Measurements from ENCODE around the gene ARAP2.

Gene ARAP2

DNA sequence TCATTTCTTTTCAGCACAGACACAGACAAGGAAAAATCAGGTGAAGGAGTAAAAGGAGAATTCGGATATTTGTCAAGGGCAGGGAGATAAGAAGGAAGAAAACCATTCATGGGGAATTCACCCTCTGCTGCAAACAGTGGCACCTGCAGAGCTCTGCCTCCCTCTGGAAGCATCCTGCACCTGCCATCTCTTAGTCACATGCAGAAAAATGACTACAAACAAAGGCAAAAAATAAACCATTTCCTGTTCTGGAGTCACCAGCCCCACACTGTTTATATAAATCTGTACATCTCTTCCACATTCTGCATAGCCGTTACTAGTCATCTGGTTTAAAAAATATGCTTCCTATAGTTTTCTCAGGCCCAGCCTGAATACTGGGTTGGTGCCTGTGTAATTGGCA is 205.3 kb downstream of the ARAP2 start:
- TF ChIP-seq, protein P1, sequence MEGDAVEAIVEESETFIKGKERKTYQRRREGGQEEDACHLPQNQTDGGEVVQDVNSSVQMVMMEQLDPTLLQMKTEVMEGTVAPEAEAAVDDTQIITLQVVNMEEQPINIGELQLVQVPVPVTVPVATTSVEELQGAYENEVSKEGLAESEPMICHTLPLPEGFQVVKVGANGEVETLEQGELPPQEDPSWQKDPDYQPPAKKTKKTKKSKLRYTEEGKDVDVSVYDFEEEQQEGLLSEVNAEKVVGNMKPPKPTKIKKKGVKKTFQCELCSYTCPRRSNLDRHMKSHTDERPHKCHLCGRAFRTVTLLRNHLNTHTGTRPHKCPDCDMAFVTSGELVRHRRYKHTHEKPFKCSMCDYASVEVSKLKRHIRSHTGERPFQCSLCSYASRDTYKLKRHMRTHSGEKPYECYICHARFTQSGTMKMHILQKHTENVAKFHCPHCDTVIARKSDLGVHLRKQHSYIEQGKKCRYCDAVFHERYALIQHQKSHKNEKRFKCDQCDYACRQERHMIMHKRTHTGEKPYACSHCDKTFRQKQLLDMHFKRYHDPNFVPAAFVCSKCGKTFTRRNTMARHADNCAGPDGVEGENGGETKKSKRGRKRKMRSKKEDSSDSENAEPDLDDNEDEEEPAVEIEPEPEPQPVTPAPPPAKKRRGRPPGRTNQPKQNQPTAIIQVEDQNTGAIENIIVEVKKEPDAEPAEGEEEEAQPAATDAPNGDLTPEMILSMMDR (conservative IDR thresholded peaks at IDR 0.05; ENCODE audit: low read length) = no peak
- H3K4me3 ChIP-seq (ENCODE audit: low read length) = no peak overlapping the region
- no peak for DNase-seq (ENCODE audit: low read depth)

- TF ChIP-seq, protein P1 (conservative IDR thresholded peaks at IDR 0.05; ENCODE audit: low read length) = no peak
- H3K4me3 ChIP-seq (ENCODE audit: low read length) = no peak overlapping the region
- no peak for DNase-seq (ENCODE audit: low read depth)
These were observed 205.8 kb downstream of the ARAP2 start for GRCh38 chr4:36038491-36038890.

- H3K4me3 ChIP-seq (ENCODE audit: low read length) = no peak overlapping the region
These were observed 207.2 kb downstream of the ARAP2 start for GRCh38 chr4:36037127-36037526.

DNA sequence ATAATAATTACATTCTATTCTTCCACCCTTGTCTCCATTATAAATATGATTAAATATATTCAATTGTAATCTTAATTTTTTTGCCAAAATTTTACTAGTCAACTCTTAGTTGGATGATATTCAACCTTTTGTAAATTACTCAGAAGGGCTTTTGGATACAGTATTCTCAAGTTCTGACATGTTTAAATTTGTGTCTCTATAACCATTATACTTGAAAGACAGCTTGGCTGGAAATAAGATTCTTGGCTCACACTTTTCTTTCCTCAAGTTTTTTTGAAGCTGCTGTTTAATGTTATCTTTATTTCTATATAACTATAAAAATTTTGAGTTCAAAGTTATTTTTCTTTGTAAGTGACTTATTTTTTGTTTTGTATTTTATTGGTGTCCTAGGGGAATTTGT is 214.4 kb downstream of the ARAP2 start:
- TF ChIP-seq, protein P1 (conservative IDR thresholded peaks at IDR 0.05; ENCODE audit: low read length) = no peak
- no peak overlapping the region for H3K4me3 ChIP-seq (ENCODE audit: low read length)
- no peak for DNase-seq (ENCODE audit: low read depth)

More at GRCh38 chr4:36037127-36037526, 207.2 kb downstream of the ARAP2 start:
- TF ChIP-seq, protein P1 (conservative IDR thresholded peaks at IDR 0.05; ENCODE audit: low read length) = no peak
- no peak for DNase-seq (ENCODE audit: low read depth)

DNA sequence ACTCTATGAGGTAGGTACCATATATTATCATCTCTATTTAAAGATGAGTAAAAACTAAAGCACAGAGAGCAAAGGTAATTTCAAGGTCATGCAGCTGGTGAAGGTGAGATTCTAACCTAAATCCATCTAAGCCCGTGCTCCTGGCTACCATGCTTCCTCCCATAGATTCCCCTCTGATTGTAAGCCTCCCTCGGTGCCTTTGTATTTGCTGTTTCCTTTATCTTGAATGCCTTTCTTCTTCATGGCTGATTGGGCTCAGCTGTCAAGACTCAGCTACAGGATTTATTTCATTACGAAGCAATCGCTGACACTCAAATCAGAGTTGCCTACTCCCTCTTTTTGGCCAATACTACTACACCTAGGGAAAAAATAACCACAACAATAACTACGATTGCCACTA is 217.1 kb downstream of the ARAP2 start:
- TF ChIP-seq, protein P1 (conservative IDR thresholded peaks at IDR 0.05; ENCODE audit: low read length) = no peak
- no peak for DNase-seq (ENCODE audit: low read depth)
- H3K4me3 ChIP-seq (ENCODE audit: low read length) = no peak overlapping the region

- no peak overlapping the region for H3K4me3 ChIP-seq (ENCODE audit: low read length)
- no peak for DNase-seq (ENCODE audit: low read depth)
- TF ChIP-seq, protein P1 (conservative IDR thresholded peaks at IDR 0.05; ENCODE audit: low read length) = no peak
These were observed 217.9 kb downstream of the ARAP2 start for GRCh38 chr4:36026348-36026880.

GRCh38 chr4:36024901-36025660 is 219.2 kb downstream of the ARAP2 start:
- TF ChIP-seq, protein P1 (conservative IDR thresholded peaks at IDR 0.05; ENCODE audit: low read length) = no peak
- DNase-seq (ENCODE audit: low read depth) = no peak
- H3K4me3 ChIP-seq (ENCODE audit: low read length) = no peak overlapping the region

Measured in AG10803 (cell line).